CD8-positive, alpha-beta memory T cell (primary cell): ENCODE results near the gene MADD. TPM values are rescaled to one million over a fixed set of nuclear protein-coding genes. Genes with fewer than 3 reads are reported as not detected.
A peak's percentile ranks its signal among the peaks of the same experiment; 100 is the strongest.

Source experiments
- CTCF ChIA-PET: fragments of 350-600 bp; sonication (Branson Sonifier 250); formaldehyde crosslinking; loops from one replicate; lab custom pipeline; 2021; ENCODE audit warnings: antibody characterized with exemption; lab: Charles Lee
- POLR2A ChIA-PET: fragments of 350-600 bp; sonication (Branson Sonifier 250); formaldehyde crosslinking; loops from one replicate; lab custom pipeline; 2021; ENCODE audit warnings: antibody characterized with exemption; lab: Charles Lee
- DNase-seq, 5 donors: peaks; one replicate each; pipeline versions ENCODE4 v3.0.0 to v3.0.0-alpha.2; 2020 to 2022; ENCODE audit warnings: mixed read lengths in 1 of 5
- H3K27ac ChIP-seq: one replicate; pipeline ENCODE4 v1.7.0; 2013; ENCODE audit warnings: low read depth, mild to moderate bottlenecking, low read length, moderate library complexity
- H3K27me3 ChIP-seq: 2 replicates; pipeline ENCODE4 v1.7.0; 2013; ENCODE audit warnings: low read length, mild to moderate bottlenecking; ENCODE audit not compliant: insufficient read depth, poor library complexity, severe bottlenecking
- H3K36me3 ChIP-seq: 2 replicates; pipeline ENCODE4 v1.7.0; 2013; ENCODE audit warnings: mild to moderate bottlenecking, low read length, moderate library complexity; ENCODE audit not compliant: insufficient read depth
- H3K4me1 ChIP-seq: 2 replicates; pipeline ENCODE4 v1.7.0; 2013; ENCODE audit warnings: mild to moderate bottlenecking, low read length, moderate library complexity; ENCODE audit not compliant: insufficient read depth
- H3K4me3 ChIP-seq: 2 replicates; pipeline ENCODE4 v1.7.0; 2013; ENCODE audit warnings: mild to moderate bottlenecking, low read length
- H3K9me3 ChIP-seq: 2 replicates; pipeline ENCODE4 v1.7.0; 2013; ENCODE audit warnings: mild to moderate bottlenecking, low read length
- H3K27ac Mint-ChIP-seq, 8 donors: one replicate each; pipeline ENCODE4 v1.8.0; 2020 to 2021; ENCODE audit warnings: mixed read lengths in 8 of 8, mild to moderate bottlenecking in 6 of 8, inconsistent platforms in 3 of 8, moderate library complexity in 3 of 8
- H3K27me3 Mint-ChIP-seq, 2 donors: one replicate each; pipeline ENCODE4 v1.8.0; 2020 to 2021; ENCODE audit warnings: mixed read lengths in 2 of 2, mild to moderate bottlenecking in 1 of 2, moderate library complexity in 1 of 2
- H3K36me3 Mint-ChIP-seq, 3 donors: one replicate each; pipeline ENCODE4 v1.8.0; 2020 to 2021; ENCODE audit warnings: mixed read lengths in 3 of 3, inconsistent platforms in 1 of 3, mild to moderate bottlenecking in 1 of 3
- H3K4me1 Mint-ChIP-seq, 3 donors: one replicate each; pipeline ENCODE4 v1.8.0; 2020 to 2021; ENCODE audit warnings: mixed read lengths in 3 of 3, inconsistent platforms in 1 of 3, mild to moderate bottlenecking in 1 of 3
- H3K4me3 Mint-ChIP-seq, 7 donors: one replicate each; pipeline ENCODE4 v1.8.0; 2020 to 2021; ENCODE audit warnings: mixed read lengths in 7 of 7, mild to moderate bottlenecking in 6 of 7, moderate library complexity in 4 of 7, inconsistent platforms in 2 of 7
- H3K9me3 Mint-ChIP-seq, 5 donors: one replicate each; pipeline ENCODE4 v1.8.0; 2020 to 2022; ENCODE audit warnings: mixed read lengths in 5 of 5, mild to moderate bottlenecking in 3 of 5, moderate library complexity in 2 of 5, inconsistent platforms in 1 of 5
- polyA plus RNA-seq: library from polyadenylated mRNA; unstranded; fragments of 300-500 nt; fragmentation: Illumina TruSeq; gene quantifications from one replicate; pipeline ENCODE4 v1.2.3, GENCODE V29; 2021
- total RNA-seq, 2 experiments: library from RNA; stranded (reverse); gene quantifications; one replicate each; pipeline ENCODE4 v1.2.3, GENCODE V29; 2021

MADD gene
- total and polyA plus RNA-seq, 3 experiments from 2014 or later = 30.5 to 65.7 (median 62.1) TPM

DNA sequence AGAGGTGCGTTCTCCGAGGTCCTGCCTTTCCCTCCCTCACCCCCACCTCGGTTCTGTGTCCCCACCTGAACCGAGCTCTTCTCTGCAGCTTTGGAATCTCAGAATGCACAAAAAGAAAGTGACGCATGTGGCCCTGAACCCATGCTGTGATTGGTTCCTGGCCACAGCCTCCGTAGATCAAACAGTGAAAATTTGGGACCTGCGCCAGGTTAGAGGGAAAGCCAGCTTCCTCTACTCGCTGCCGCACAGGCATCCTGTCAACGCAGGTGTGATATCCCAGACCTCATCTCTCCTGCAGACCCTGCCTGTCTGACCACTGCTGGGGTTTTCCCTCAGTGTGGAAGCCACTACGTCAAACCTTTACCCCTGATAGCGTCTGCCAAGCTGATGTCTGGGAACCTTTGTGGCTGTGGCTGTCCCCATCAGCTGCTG is 35.2 kb upstream of the MADD start:
- Mint-ChIP-seq H3K27ac (peak overlapping the region; percentile 75 to 95 (median 91)), H3K9me3 (no peaks in the 10 kb centered on the region), H3K27me3 (no peaks in the 10 kb centered on the region), H3K36me3 (peaks cover 0 to 66% (median 9%) of the 10 kb centered on the region in 3 donors), H3K4me3 (peak overlapping the region; percentile 35 to 83 (median 53)), H3K4me1 (peaks cover 11 to 25% (median 24%) of the 10 kb centered on the region in 3 donors)
- Histone ChIP-seq H3K9me3 (no peaks in the 10 kb centered on the region), H3K27ac (no peak overlapping the region), H3K36me3 (peaks cover 8% of the 10 kb centered on the region), H3K27me3 (no peaks in the 10 kb centered on the region), H3K4me3 (peak overlapping the region; percentile 28), H3K4me1 (peaks cover 17% of the 10 kb centered on the region)
- ChIA-PET POLR2A (interaction anchor here (0.5 to 2.0 kb wide), 3 partner anchors 14 to 299 kb away, joined by 3 to 15 read pairs (median 3); partner anchors contain the start of genes ACP2 and DDB2), CTCF (interaction anchor here (1.2 to 3.0 kb wide), 4 partner anchors 13 to 25 kb away, joined by 4 to 14 read pairs (median 6); partner anchors contain the start of gene ACP2)
- peak; percentile 46 to 86 (median 65) for DNase-seq

DNA sequence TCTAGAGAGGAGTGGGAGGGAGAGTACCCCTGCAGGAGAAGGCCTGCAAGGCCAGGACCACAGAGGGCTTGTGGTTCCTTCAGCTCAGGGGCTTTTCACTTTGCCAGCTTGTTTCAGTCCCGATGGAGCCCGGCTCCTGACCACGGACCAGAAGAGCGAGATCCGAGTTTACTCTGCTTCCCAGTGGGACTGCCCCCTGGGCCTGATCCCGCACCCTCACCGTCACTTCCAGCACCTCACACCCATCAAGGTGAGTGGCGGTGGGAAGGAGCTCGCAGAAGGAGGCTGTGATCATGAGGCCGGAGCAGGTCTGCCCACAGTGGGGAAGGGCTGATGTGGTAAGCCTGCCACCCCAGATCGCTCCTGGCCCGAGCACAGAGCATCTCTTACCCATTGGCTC is 34.8 kb upstream of the MADD start:
- Mint-ChIP-seq H3K27me3 (no peaks in the 10 kb centered on the region), H3K36me3 (peaks cover 0 to 71% (median 12%) of the 10 kb centered on the region in 3 donors), H3K4me1 (peaks cover 11 to 25% (median 24%) of the 10 kb centered on the region in 3 donors), H3K27ac (peak overlapping the region; percentile 76 to 95 (median 91)), H3K4me3 (peak overlapping the region in 4 of 7 donors; percentile 35 to 59 (median 42)), H3K9me3 (no peaks in the 10 kb centered on the region)
- peaks cover 17% of the 10 kb centered on the region for H3K4me1 ChIP-seq
- ChIA-PET POLR2A (interaction anchor here (2.0 kb wide), 1 partner anchor 20 kb away, joined by 15 read pairs; the partner anchor contains the start of gene DDB2), CTCF (interaction anchor here (1.2 to 3.0 kb wide), 4 partner anchors 12 to 24 kb away, joined by 4 to 14 read pairs (median 6); partner anchors contain the start of gene ACP2)
- peak overlapping the region; percentile 46 for H3K27ac ChIP-seq
- no peak overlapping the region for H3K4me3 ChIP-seq
- H3K9me3 ChIP-seq = no peaks in the 10 kb centered on the region
- peaks cover 13% of the 10 kb centered on the region for H3K36me3 ChIP-seq
- no peak for DNase-seq
- H3K27me3 ChIP-seq = no peaks in the 10 kb centered on the region

DNA sequence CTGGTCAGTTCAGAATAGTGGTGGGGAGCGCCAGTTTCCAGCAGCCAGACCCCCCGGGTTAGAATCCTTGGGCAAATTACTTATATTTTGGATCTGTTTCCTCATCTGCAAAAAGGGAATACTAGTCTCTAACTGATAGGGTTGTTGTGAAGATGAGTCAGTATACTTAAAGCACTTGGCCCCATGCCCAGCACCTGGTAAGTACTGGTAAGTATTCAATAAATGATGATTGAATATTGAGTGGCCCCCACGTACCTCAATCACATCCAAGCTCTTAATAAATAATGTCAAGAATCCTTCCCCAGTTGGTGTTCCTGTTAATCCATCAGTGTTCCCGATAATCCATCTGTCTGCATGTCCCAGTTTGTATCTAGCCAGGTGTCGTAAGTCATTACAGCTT is 33.5 kb upstream of the MADD start:
- ChIA-PET POLR2A (interaction anchor here (0.6 to 1.5 kb wide), 3 partner anchors 12 to 69 kb away, joined by 3 read pairs; partner anchors contain the start of gene ACP2), CTCF (interaction anchor here (1.0 to 3.0 kb wide), 3 partner anchors 11 to 23 kb away, joined by 3 to 14 read pairs (median 4); partner anchors contain the start of genes ACP2 and DDB2)
- H3K36me3 Mint-ChIP-seq = peaks cover 0 to 76% (median 13%) of the 10 kb centered on the region in 3 donors
- no peak overlapping the region for H3K27ac ChIP-seq
- H3K27ac Mint-ChIP-seq = peak overlapping the region in 6 of 8 donors; percentile 28 to 95 (median 76)
- H3K4me3 ChIP-seq = no peak overlapping the region
- H3K4me1 Mint-ChIP-seq = peaks cover 11 to 25% (median 24%) of the 10 kb centered on the region in 3 donors
- no peaks in the 10 kb centered on the region for H3K27me3 ChIP-seq
- H3K4me1 ChIP-seq = peaks cover 17% of the 10 kb centered on the region
- H3K27me3 Mint-ChIP-seq = no peaks in the 10 kb centered on the region
- DNase-seq = no peak
- H3K9me3 ChIP-seq = no peaks in the 10 kb centered on the region
- H3K36me3 ChIP-seq = peaks cover 19% of the 10 kb centered on the region
- no peak overlapping the region for H3K4me3 Mint-ChIP-seq
- H3K9me3 Mint-ChIP-seq = no peaks in the 10 kb centered on the region

DNA sequence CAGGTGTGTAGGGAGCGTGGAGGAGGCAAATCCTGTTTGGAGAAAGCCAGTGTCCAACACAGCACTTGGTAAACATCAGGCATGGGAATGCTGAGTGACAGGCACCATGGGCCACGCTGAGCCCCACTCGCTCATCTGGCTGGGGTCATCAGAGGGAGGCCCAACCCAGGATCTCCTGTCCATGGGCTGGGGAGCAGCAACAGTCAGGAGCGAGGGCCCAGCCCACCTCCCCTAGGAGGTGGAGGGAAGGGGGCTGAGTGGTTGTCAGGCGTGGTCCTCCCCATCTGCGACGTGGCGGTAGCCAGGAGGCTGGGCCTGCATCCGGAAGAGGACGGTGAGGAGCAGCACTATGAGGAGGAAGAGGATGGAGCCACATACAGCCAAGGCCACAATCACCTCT is 30.1 kb upstream of the MADD start:
- peaks cover 0 to 86% (median 22%) of the 10 kb centered on the region in 3 donors for H3K36me3 Mint-ChIP-seq
- H3K9me3 ChIP-seq = no peaks in the 10 kb centered on the region
- peaks cover 0 to 3% of the 10 kb centered on the region in 2 donors for H3K27me3 Mint-ChIP-seq
- H3K4me1 ChIP-seq = peaks cover 9% of the 10 kb centered on the region
- no peak overlapping the region for H3K27ac ChIP-seq
- no peaks in the 10 kb centered on the region for H3K27me3 ChIP-seq
- DNase-seq = peak in 1 of 5 donors; percentile 14
- peaks cover 43% of the 10 kb centered on the region for H3K36me3 ChIP-seq
- CTCF ChIA-PET = interaction anchor here (2.0 kb wide), 1 partner anchor 8 kb away, joined by 8 read pairs; the partner anchor contains the start of gene ACP2
- POLR2A ChIA-PET = no interaction called here
- H3K4me1 Mint-ChIP-seq = peaks cover 6 to 20% (median 15%) of the 10 kb centered on the region in 3 donors
- no peaks in the 10 kb centered on the region for H3K9me3 Mint-ChIP-seq
- peak overlapping the region in 1 of 8 donors; percentile 12 for H3K27ac Mint-ChIP-seq
- H3K4me3 Mint-ChIP-seq = no peak overlapping the region
- no peak overlapping the region for H3K4me3 ChIP-seq

DNA sequence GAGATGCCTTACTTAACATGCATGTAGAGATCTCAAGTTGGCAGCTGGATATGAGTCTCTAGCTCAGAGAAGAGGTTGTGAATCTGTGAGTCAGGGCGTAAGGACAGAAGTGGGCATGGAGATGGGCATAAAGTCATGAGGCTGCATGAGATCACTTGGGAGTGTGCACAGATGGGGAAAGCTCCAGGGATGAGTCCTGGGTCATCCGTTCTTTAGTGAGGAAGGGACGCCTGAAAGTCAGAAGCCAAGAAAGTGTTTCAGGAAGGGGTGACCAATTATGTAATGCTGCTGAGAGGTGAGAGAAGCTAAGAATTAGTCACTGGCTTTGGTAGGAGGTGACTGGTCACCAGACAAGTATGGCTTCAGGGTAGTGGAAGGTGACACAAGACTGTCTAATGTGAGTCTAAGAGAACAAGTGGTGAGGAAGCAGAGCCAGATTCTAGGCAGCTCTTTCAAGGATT is 28.1 kb upstream of the MADD start:
- H3K4me1 ChIP-seq = no peaks in the 10 kb centered on the region
- no peak overlapping the region for H3K4me3 ChIP-seq
- ChIA-PET CTCF (interaction anchor here (1.2 to 2.0 kb wide), 3 partner anchors 9 to 64 kb away, joined by 4 to 5 read pairs (median 5); no protein-coding TSS in a partner anchor), POLR2A (no interaction called here)
- H3K9me3 Mint-ChIP-seq = no peaks in the 10 kb centered on the region
- peak overlapping the region in 4 of 8 donors; percentile 6 to 43 (median 25) for H3K27ac Mint-ChIP-seq
- no peaks in the 10 kb centered on the region for H3K27me3 ChIP-seq
- H3K9me3 ChIP-seq = no peaks in the 10 kb centered on the region
- H3K4me3 Mint-ChIP-seq = peak overlapping the region in 1 of 7 donors; percentile 28
- H3K36me3 Mint-ChIP-seq = peaks cover 0 to 86% (median 19%) of the 10 kb centered on the region in 3 donors
- H3K4me1 Mint-ChIP-seq = peaks cover 2 to 10% (median 5%) of the 10 kb centered on the region in 3 donors
- H3K27me3 Mint-ChIP-seq = peaks cover 0 to 3% of the 10 kb centered on the region in 2 donors
- no peak for DNase-seq
- no peak overlapping the region for H3K27ac ChIP-seq
- peaks cover 46% of the 10 kb centered on the region for H3K36me3 ChIP-seq

DNA sequence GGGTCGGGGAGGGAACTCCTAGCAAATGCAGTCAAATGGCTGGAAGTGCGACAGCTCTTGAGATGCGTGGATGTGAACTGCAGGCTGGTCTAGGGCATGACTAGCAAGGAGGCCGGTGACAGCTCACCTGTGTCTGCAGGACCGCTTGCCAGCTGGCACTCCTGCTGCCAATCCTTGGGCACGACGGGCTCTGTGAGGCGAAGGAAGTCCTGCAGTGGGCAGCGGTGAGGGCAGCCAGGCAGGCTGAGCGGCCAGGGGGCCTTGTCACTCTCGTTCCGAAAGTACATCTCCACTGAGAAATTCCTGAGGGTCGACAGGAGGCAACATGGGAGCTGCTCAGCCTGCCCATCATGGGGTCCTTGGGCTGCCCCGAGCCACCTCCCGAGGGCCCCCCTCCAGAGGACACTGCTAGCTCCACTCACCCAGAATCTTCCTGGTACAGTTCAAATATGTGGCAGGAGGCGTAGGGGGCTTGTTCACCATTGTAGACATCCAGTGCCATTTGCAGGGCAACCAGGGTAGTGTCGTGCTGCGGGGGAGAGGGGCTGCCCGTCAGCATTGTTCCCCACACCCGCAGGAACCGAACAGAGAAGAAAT is 27.2 kb upstream of the MADD start:
- Mint-ChIP-seq H3K36me3 (peaks cover 0 to 85% (median 19%) of the 10 kb centered on the region in 3 donors), H3K4me1 (peaks cover 6 to 17% (median 11%) of the 10 kb centered on the region in 3 donors), H3K4me3 (no peak overlapping the region), H3K9me3 (no peaks in the 10 kb centered on the region), H3K27me3 (peaks cover 0 to 3% of the 10 kb centered on the region in 2 donors), H3K27ac (no peak overlapping the region)
- Histone ChIP-seq H3K36me3 (peaks cover 46% of the 10 kb centered on the region), H3K4me3 (no peak overlapping the region), H3K27ac (no peak overlapping the region), H3K27me3 (no peaks in the 10 kb centered on the region), H3K4me1 (peaks cover 8% of the 10 kb centered on the region), H3K9me3 (no peaks in the 10 kb centered on the region)
- POLR2A ChIA-PET = no interaction called here
- CTCF ChIA-PET = interaction anchor here (1.0 to 2.0 kb wide), 4 partner anchors 10 to 169 kb away, joined by 3 to 5 read pairs (median 4); no protein-coding TSS in a partner anchor
- peak in 1 of 5 donors; percentile 22 for DNase-seq

DNA sequence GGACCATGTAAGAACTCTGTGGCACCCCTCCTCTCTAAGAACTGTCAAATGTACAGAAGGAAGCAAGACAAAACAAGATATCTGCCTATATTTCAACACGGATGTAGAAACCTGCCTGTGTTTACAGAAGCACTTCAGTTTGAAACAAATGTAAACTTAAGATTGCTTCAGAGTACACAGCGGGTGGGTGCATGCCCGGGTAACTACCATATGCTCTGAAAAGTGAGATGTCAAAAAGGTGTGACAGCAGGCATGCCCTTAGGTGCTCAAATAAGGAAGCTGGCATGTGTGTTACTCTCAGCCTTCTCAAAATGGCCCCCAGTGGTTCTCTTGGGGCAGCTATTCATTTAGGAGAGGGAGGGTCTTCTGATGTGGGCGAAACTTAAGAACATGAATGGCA is 26.5 kb upstream of the MADD start:
- peaks cover 16% of the 10 kb centered on the region for H3K4me1 ChIP-seq
- Mint-ChIP-seq H3K36me3 (peaks cover 0 to 81% (median 19%) of the 10 kb centered on the region in 3 donors), H3K4me3 (no peak overlapping the region), H3K27me3 (peaks cover 0 to 3% of the 10 kb centered on the region in 2 donors), H3K9me3 (no peaks in the 10 kb centered on the region), H3K27ac (peak overlapping the region in 4 of 8 donors; percentile 36 to 71 (median 52)), H3K4me1 (peaks cover 14 to 25% (median 17%) of the 10 kb centered on the region in 3 donors)
- no peaks in the 10 kb centered on the region for H3K9me3 ChIP-seq
- no peaks in the 10 kb centered on the region for H3K27me3 ChIP-seq
- no peak overlapping the region for H3K27ac ChIP-seq
- DNase-seq = no peak
- CTCF ChIA-PET = interaction anchor here (1.0 kb wide), 1 partner anchor 168 kb away, joined by 3 read pairs; no protein-coding TSS in a partner anchor
- H3K4me3 ChIP-seq = no peak overlapping the region
- POLR2A ChIA-PET = no interaction called here
- peaks cover 46% of the 10 kb centered on the region for H3K36me3 ChIP-seq
